Calu3 (cell line): ENCODE data around the gene BLACAT1. TPM values are rescaled to one million over a fixed set of nuclear protein-coding genes. Genes with fewer than 3 reads are reported as not detected.

ENCODE experiments used
- microRNA-seq: library from miRNA; unstranded; fragments of <30 nt; microRNA quantifications from one replicate; pipeline ENCODE4 v1.2.0, GENCODE V29; 2022
- total RNA-seq: library from RNA; stranded (reverse); gene quantifications from 2 replicates; pipeline ENCODE4 v1.2.3, GENCODE V29; 2022

Gene BLACAT1
- total RNA-seq, 1 experiment from 2014 or later, result 14.2 TPM

Small RNA genes lying within 50 kb of the gene (microRNA-seq; reads per million reads assigned to microRNA genes)
- 2,383 reads per million, percentile 87 among the genes with 10 or more reads in this experiment for gene MIR135B

Other genes starting within 250 kb of the BLACAT1 start
- 8.3 and 8.6 TPM in 2 replicates for gene DSTYK, start 244.3 kb downstream of the BLACAT1 start, total RNA-seq
- gene TMCC2, start 228.1 kb downstream of the BLACAT1 start, total RNA-seq, result 0.33 and 0.37 TPM in 2 replicates
- 2.6 and 3.7 TPM in 2 replicates for gene NUAK2, start 134.3 kb downstream of the BLACAT1 start, total RNA-seq
- gene KLHDC8A, start 99.1 kb downstream of the BLACAT1 start, total RNA-seq, result not detected in 2 replicates
- gene LEMD1, start 34.0 kb downstream of the BLACAT1 start, total RNA-seq, result 15.3 and 17.2 TPM in 2 replicates
- gene CDK18, start 48.6 kb upstream of the BLACAT1 start, total RNA-seq, result 42.1 and 44.0 TPM in 2 replicates
- gene ELK4, start 176.0 kb upstream of the BLACAT1 start, total RNA-seq, result 110 and 122 TPM in 2 replicates
- 27.5 and 29.1 TPM in 2 replicates for gene SLC45A3, start 224.5 kb upstream of the BLACAT1 start, total RNA-seq